B cell (primary cell): ENCODE data around the gene NFIC.

ENCODE experiments used
- CTCF ChIP-seq: fragments of 200-600 bp; IDR thresholded peaks from one replicate; pipeline ENCODE4 v1.8.0; 2022; ENCODE audit warnings: antibody characterized with exemption, mild to moderate bottlenecking
- EZH2 ChIP-seq: IDR thresholded peaks from 2 replicates; pipeline ENCODE4 v1.6.1; 2012; ENCODE audit warnings: borderline replicate concordance, low read depth, mild to moderate bottlenecking, moderate library complexity, low read length; ENCODE audit not compliant: insufficient read depth, poor library complexity, severe bottlenecking

GRCh38 chr19:3320853-3321252, 45.5 kb upstream of the NFIC start:
- TF ChIP-seq CTCF (no peak), EZH2 (no peak)
